IPS DF 4.7 (cell line): ENCODE results near the gene PARD3.
"Not testable (repeated sequence)": the region's sequence is repeated elsewhere in the genome, so short reads cannot be mapped to it uniquely, and the experiment has no call there.

Source experiments
- DNase-seq: peaks from one replicate; pipeline ENCODE4 v3.0.0-alpha.2; 2013; ENCODE audit warnings: low spot score; ENCODE audit errors: extremely low read depth

Gene PARD3

GRCh38 chr10:34717429-34717828 is 97.7 kb downstream of the PARD3 start:
- no peak for DNase-seq

- no peak for DNase-seq
Measured at GRCh38 chr10:34716958-34717357, 98.1 kb downstream of the PARD3 start.

GRCh38 chr10:34716234-34716633 is 98.9 kb downstream of the PARD3 start:
- DNase-seq = no peak

- DNase-seq = no peak
Measured at GRCh38 chr10:34715511-34716187, 99.4 kb downstream of the PARD3 start.

GRCh38 chr10:34713875-34714274 is 101.2 kb downstream of the PARD3 start:
- DNase-seq = no peak

- DNase-seq = no peak
Measured at GRCh38 chr10:34711500-34711899, 103.6 kb downstream of the PARD3 start.

GRCh38 chr10:34710391-34710751 is 104.7 kb downstream of the PARD3 start:
- no peak for DNase-seq

- no peak for DNase-seq
Measured at GRCh38 chr10:34709637-34710390, 105.3 kb downstream of the PARD3 start.

GRCh38 chr10:34707656-34708055 is 107.4 kb downstream of the PARD3 start:
- DNase-seq = no peak

- not testable (repeated sequence) for DNase-seq
Measured at GRCh38 chr10:34706992-34707391, 108.1 kb downstream of the PARD3 start.

- no peak for DNase-seq
Measured at GRCh38 chr10:34706147-34706546, 108.9 kb downstream of the PARD3 start.

GRCh38 chr10:34705563-34705962 is 109.5 kb downstream of the PARD3 start:
- no peak for DNase-seq

GRCh38 chr10:34704526-34705184 is 110.4 kb downstream of the PARD3 start:
- no peak for DNase-seq

- no peak for DNase-seq
Measured at GRCh38 chr10:34702982-34703381, 112.1 kb downstream of the PARD3 start.

GRCh38 chr10:34702093-34702937 is 112.8 kb downstream of the PARD3 start:
- DNase-seq = no peak

GRCh38 chr10:34701194-34701593 is 113.9 kb downstream of the PARD3 start:
- no peak for DNase-seq

GRCh38 chr10:34700752-34701151 is 114.3 kb downstream of the PARD3 start:
- DNase-seq = not testable (repeated sequence)

GRCh38 chr10:34699904-34700517 is 115.1 kb downstream of the PARD3 start:
- DNase-seq = no peak

- no peak for DNase-seq
Measured at GRCh38 chr10:34698979-34699378, 116.1 kb downstream of the PARD3 start.

GRCh38 chr10:34698248-34698831 is 116.8 kb downstream of the PARD3 start:
- DNase-seq = no peak
